Tibial nerve (tissue), 3 donors: ENCODE data around the gene FXYD3.

Source experiments
- CTCF ChIP-seq, 5 experiments: fragments of 200-600 bp in 3 of 5; fragments of 450-650 bp in 2 of 5; sonication (generic) in 3 of 5; IDR thresholded peaks; one replicate each; pipeline ENCODE4 v1.5.1; 2016 to 2019; ENCODE audit warnings: antibody characterized with exemption in 5 of 5, mild to moderate bottlenecking in 3 of 5, moderate library complexity in 2 of 5
- POLR2A ChIP-seq, 2 donors: fragments of 450-650 bp; IDR thresholded peaks; one replicate each; pipeline ENCODE4 v1.6.1; 2017; ENCODE audit warnings: antibody characterized with exemption in 2 of 2, mild to moderate bottlenecking in 2 of 2, moderate library complexity in 2 of 2

DNA sequence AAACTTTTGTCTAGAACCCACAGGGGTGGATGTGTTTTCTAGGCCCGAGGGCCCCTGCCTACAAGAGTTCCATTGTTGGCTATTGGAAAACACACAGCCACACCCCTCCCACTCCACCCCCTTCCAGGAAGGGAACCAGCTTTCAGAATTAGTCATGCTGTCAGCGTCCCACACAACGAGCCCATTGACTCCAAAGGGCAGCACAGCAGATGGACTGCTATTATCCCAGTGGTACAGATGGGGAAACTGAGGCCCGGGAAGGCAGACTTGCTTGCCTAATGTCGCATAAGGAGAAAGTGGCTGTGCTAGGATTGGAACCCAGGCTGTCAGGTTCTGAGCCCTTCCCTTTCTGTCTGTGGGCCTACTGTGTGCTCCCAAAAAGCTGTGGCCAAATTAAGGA is 8.1 kb upstream of the FXYD3 start:
- TF ChIP-seq POLR2A (IDR thresholded peaks at IDR 0.05) (peak in 1 of 2 donors; percentile 33), CTCF (IDR thresholded peaks at IDR 0.05) (no peak)
